GM10266 (cell line): ENCODE data around the gene MYOZ2.

Source experiments
- DNase-seq: peaks from one replicate; pipeline ENCODE4 v3.0.0; 2012; ENCODE audit errors: extremely low spot score
- TF ChIP-seq, protein P1 (sequence below): IDR thresholded peaks from 2 replicates; pipeline ENCODE4 v1.5.1; 2012; ENCODE audit warnings: mild to moderate bottlenecking, low read depth; ENCODE audit not compliant: control insufficient read depth, insufficient read depth; ENCODE audit errors: missing control alignments

MYOZ2 gene

DNA sequence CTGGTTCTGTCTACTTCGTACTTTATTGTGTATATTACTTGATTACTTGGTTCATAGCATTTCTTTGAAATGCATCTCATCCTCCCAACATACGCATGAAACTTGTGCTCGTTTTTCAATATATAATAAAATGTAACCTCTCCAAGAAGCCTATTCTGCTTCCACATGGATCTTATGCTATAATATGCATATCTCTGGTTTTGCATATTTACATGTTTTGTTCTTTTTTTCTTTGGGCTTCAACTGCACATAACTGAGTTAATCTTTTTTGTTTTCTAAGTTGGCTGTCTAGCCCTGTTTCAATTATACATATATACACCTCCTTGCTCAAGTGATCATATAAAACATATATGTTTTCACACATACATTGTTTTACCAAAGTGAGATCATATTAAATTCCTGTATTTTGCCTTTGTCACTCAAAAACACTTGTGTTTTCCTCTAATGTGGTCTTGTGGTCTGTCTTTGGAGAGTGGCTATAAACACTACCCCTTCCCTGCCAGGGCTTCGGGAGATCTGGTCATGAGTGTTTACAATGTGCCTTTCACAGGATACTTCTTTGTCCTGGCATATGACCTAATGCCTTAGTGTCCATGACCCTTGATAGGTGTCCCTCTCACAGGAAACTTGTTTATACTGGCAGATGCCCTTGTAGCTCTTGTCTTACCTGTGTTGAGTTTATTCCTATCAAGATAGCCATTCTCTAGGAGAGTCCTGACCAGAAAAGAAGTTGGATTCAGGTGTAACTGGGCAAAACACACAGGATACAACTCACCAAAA is 94.5 kb downstream of the MYOZ2 start:
- no peak for DNase-seq
- TF ChIP-seq, protein P1, sequence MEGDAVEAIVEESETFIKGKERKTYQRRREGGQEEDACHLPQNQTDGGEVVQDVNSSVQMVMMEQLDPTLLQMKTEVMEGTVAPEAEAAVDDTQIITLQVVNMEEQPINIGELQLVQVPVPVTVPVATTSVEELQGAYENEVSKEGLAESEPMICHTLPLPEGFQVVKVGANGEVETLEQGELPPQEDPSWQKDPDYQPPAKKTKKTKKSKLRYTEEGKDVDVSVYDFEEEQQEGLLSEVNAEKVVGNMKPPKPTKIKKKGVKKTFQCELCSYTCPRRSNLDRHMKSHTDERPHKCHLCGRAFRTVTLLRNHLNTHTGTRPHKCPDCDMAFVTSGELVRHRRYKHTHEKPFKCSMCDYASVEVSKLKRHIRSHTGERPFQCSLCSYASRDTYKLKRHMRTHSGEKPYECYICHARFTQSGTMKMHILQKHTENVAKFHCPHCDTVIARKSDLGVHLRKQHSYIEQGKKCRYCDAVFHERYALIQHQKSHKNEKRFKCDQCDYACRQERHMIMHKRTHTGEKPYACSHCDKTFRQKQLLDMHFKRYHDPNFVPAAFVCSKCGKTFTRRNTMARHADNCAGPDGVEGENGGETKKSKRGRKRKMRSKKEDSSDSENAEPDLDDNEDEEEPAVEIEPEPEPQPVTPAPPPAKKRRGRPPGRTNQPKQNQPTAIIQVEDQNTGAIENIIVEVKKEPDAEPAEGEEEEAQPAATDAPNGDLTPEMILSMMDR = no peak

DNA sequence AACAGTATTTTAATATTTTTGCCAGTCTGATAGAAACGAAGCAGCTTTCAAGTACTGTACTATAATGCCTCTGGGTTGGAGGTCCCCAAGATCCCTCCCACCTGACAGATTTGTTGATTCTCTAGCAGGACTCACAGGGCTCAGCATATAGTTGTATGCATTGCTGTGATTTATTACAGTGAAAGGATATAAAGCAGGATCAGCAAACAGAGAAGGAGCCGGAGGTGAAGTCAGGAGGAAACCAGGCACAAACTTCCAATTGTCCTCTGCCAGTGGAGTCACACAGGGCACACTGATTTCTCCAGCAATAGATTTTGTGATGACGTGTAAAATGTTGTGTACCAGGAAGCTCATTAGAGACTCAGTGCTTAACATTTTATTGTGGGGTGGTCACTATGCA is 95.9 kb downstream of the MYOZ2 start:
- no peak for DNase-seq
- TF ChIP-seq, protein P1 = no peak

DNA sequence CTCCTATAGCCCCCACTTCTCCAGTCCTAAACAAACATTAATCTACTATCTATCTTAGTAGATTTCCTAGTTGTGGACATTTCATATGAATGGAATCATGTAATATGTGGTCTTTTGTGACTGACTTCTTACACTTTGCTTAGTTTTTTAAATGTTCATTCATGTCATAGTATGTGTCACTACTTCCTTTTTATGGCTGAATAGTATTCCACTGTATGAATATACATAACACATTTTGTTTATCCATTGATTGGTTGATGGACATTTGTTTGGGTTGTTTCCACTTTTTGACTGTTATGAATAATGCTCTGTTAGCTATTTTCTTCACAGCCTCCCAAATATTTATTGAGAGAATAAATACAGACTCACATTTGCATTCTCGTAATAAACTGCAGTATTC is 96.7 kb downstream of the MYOZ2 start:
- TF ChIP-seq, protein P1 = no peak
- DNase-seq = no peak

DNA sequence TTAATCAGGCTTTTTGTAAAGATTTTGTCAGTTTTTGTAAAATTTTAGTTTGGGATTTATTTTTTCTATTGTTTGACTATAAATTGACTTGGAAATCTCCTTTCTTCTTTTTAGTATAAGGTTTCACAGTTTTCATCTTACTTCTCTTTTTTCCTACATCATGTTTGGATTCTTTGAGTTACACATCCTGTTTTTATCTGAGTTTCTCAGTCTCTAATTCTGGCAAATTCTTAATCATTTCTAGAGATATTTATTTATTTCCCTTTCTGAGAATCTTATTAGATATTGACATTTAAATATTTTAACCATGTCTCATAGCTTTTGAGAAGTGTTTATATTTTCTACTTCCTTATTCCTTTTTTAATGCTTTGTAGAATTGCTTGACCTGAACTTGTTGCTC is 97.6 kb downstream of the MYOZ2 start:
- DNase-seq = no peak
- TF ChIP-seq, protein P1 = no peak

DNA sequence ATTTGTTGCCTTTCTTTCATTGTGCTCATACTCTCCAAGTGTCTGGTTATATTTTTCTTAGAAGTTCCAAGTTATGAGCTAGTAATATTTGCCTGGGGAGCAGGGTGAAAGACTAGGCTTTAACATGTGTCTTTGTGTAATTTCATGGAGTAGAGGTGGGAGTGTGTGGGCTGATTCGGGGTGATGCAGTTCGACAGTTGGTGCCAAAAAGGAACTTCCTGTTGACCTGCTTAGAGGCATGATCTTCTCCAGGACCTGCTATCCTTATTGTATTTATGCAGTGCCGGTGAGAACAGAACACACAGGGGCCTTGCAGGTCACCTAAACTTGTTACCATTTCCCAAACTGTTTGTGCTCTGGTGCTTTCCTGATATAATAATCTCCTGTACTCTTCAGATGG is 98.1 kb downstream of the MYOZ2 start:
- TF ChIP-seq, protein P1 = no peak
- no peak for DNase-seq

DNA sequence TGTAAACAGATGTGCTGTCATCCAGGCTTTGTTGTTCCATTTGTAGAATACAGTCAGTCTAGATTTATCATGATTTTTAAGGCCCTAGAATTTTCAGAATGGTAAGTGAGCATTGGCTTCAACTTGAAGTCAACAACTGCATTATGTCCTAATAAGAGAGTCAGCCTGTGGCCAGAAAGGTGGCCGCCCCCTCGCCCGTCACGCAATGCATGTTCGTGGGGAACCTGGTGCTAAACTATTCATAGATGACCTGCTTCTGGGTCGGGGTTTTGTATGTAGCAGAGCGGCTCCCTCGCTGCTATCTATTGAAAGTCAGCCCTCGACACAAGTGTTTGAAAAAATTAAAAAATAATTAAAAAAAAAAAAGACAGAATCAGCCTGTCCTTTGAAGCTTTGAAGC is 101.6 kb downstream of the MYOZ2 start:
- TF ChIP-seq, protein P1 = no peak

More for the DNA sequence above, 101.6 kb downstream of the MYOZ2 start:
- DNase-seq = no peak
